Measurements from ENCODE around the gene ZNF724.
"Not testable (repeated sequence)": the region's sequence is repeated elsewhere in the genome, so short reads cannot be mapped to it uniquely, and the experiment has no call there.

ZNF724 gene

GRCh38 chr19:23249911-23250649 is at the start of gene ZNF724:
ZNF724 (minus strand) TSS chr19:23250394; CDS start chr19:23250242, 152 bp downstream.
- Mint-ChIP-seq H3K36me3 (peaks cover 8% of the 10 kb centered on the region), H3K27ac (peak within 1 kb of the TSS; percentile 79), H3K27me3 (no peaks in the 10 kb centered on the region), H3K4me3 (peak within 1 kb of the TSS; percentile 98), H3K9me3 (no peaks in the 10 kb centered on the region), H3K4me1 (peaks cover 6% of the 10 kb centered on the region)
- DNase-seq (ENCODE audit: low spot score in 2 of 2): peak; percentile 77 to 83
- peak; percentile 99 for ATAC-seq (ENCODE audit: low read depth)

DNA sequence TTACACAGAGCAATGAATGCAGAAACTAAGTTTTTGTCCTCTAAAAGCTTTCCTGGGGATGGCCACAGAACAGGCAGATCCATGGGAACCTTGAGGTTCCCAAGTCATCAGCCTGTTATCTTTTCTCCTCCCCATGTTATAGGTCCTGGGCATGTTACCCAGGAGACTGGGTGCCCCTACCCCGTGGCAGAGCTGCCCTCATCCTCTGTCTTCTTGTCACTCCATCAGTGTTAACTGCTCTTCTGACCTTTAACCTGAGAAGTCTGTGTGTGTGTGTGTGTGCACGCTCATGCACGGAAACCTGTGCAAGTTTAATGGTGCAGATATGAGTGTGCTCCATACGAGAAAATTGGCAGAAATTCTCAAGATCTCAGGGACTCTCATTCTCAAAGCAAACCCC is 43.9 kb upstream of the ZNF724 start:
- Mint-ChIP-seq H3K4me1 (no peaks in the 10 kb centered on the region), H3K36me3 (no peaks in the 10 kb centered on the region), H3K4me3 (no peak overlapping the region), H3K27me3 (no peaks in the 10 kb centered on the region), H3K27ac (no peak overlapping the region), H3K9me3 (peaks cover 2% of the 10 kb centered on the region)
- ATAC-seq (ENCODE audit: low read depth) (no peak), DNase-seq (ENCODE audit: low spot score in 2 of 2) (no peak)

DNA sequence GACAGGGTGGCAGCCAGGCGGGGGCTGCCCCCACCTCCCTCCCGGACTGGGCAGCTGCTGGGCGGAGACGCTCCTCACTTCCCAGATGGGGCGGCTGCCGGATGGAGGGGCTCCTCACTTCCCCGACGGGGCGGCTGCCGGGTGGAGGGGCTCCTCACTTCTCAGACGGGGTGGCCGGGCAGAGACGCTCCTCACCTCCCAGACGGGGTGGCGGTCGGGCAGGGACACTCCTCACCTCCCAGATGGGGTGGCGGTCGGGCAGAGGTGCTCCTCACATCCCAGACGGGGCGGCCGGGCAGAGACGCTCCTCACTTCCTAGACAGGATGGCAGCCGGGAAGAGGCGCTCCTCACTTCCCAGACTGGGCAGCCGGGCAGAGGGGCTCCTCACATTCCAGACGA is 39.8 kb upstream of the ZNF724 start:
- not testable (repeated sequence) for H3K4me3 Mint-ChIP-seq; ATAC-seq (ENCODE audit: low read depth); DNase-seq (ENCODE audit: low spot score in 2 of 2); H3K27me3 Mint-ChIP-seq; H3K4me1 Mint-ChIP-seq; H3K36me3 Mint-ChIP-seq; H3K27ac Mint-ChIP-seq
- peaks cover 11% of the 10 kb centered on the region for H3K9me3 Mint-ChIP-seq

- H3K36me3 Mint-ChIP-seq: peaks cover 2% of the 10 kb centered on the region
- H3K27me3 Mint-ChIP-seq: no peaks in the 10 kb centered on the region
- H3K27ac Mint-ChIP-seq: no peak overlapping the region
- DNase-seq (ENCODE audit: low spot score in 2 of 2) (no peak), ATAC-seq (ENCODE audit: low read depth) (no peak)
- H3K4me3 Mint-ChIP-seq: no peak overlapping the region
- H3K4me1 Mint-ChIP-seq: peaks cover 5% of the 10 kb centered on the region
- H3K9me3 Mint-ChIP-seq: peaks cover 9% of the 10 kb centered on the region
Observed at GRCh38 chr19:23287620-23288019, 37.4 kb upstream of the ZNF724 start.

- peaks cover 9% of the 10 kb centered on the region for H3K9me3 Mint-ChIP-seq
- DNase-seq (ENCODE audit: low spot score in 2 of 2) (peak in 1 of 2 donors; percentile 24), ATAC-seq (ENCODE audit: low read depth) (peak; percentile 62)
- no peak overlapping the region for H3K4me3 Mint-ChIP-seq
- H3K27me3 Mint-ChIP-seq: no peaks in the 10 kb centered on the region
- H3K36me3 Mint-ChIP-seq: peaks cover 2% of the 10 kb centered on the region
- H3K4me1 Mint-ChIP-seq: peaks cover 6% of the 10 kb centered on the region
- H3K27ac Mint-ChIP-seq: no peak overlapping the region
Observed at GRCh38 chr19:23286477-23286876, 36.3 kb upstream of the ZNF724 start.

- no peaks in the 10 kb centered on the region for H3K27me3 Mint-ChIP-seq
- peaks cover 2% of the 10 kb centered on the region for H3K36me3 Mint-ChIP-seq
- H3K4me3 Mint-ChIP-seq: no peak overlapping the region
- no peak for ATAC-seq (ENCODE audit: low read depth)
- H3K4me1 Mint-ChIP-seq: peaks cover 6% of the 10 kb centered on the region
- no peak for DNase-seq (ENCODE audit: low spot score in 2 of 2)
- H3K9me3 Mint-ChIP-seq: peaks cover 9% of the 10 kb centered on the region
- no peak overlapping the region for H3K27ac Mint-ChIP-seq
Observed at GRCh38 chr19:23285948-23286347, 35.8 kb upstream of the ZNF724 start.

DNA sequence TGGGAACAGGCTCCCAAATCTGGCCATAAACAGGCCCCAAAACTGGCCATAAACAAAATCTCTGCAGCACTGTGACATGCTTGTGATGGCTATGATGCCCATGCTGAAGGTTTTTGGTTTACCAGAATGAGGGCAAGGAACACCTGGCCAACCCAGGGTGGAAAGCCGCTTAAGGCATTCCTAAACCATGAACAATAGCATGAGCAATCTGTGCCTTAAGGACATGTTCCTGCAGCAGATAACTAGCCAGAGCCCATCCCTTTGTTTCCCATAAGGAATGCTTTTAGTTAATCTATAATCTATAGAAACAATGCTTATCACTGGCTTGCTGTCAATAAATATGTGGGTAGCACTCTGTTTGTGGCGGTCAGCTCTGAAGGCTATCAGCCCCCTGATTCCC is 35.1 kb upstream of the ZNF724 start:
- H3K4me3 Mint-ChIP-seq; H3K27ac Mint-ChIP-seq; H3K27me3 Mint-ChIP-seq; H3K36me3 Mint-ChIP-seq; H3K4me1 Mint-ChIP-seq; DNase-seq (ENCODE audit: low spot score in 2 of 2); H3K9me3 Mint-ChIP-seq; ATAC-seq (ENCODE audit: low read depth): not testable (repeated sequence)

- Mint-ChIP-seq H3K27me3 (no peaks in the 10 kb centered on the region), H3K27ac (no peak overlapping the region), H3K36me3 (peaks cover 2% of the 10 kb centered on the region), H3K9me3 (peaks cover 9% of the 10 kb centered on the region), H3K4me1 (peaks cover 6% of the 10 kb centered on the region), H3K4me3 (no peak overlapping the region)
- ATAC-seq (ENCODE audit: low read depth) (peak; percentile 89), DNase-seq (ENCODE audit: low spot score in 2 of 2) (peak; percentile 50 to 64)
Observed at GRCh38 chr19:23283925-23284324, 33.7 kb upstream of the ZNF724 start.

DNA sequence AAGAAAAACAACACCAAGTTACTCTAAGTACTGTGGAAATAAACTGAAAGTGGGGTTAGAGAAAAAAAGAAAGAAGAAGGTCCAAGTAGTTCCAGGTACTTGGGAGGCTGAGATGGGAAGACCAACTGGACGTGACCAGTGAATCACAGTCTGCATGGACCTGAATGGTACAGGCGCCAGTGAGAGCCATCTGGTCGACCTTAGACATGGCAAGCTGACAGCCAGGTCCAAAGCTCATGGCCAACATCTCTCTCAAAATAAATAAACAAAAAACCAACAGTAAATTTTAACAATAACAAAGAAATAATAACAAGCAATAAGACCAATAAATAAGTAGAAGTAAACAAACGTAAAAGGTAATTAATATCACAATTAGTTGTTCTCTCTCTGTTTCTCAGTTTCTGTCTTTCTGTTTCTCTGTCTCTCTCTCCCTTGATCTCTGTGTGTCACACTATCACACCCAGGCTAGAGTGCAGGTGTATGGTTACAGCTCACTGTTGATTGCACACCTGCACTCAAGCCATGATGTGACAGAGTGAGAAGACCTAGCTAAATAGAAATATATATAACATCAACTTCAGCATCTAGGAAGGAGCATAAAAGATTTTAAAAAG is 31.6 kb upstream of the ZNF724 start:
- DNase-seq (ENCODE audit: low spot score in 2 of 2) (no peak), ATAC-seq (ENCODE audit: low read depth) (no peak)
- Mint-ChIP-seq H3K36me3 (peaks cover 2% of the 10 kb centered on the region), H3K9me3 (peaks cover 6% of the 10 kb centered on the region), H3K27ac (no peak overlapping the region), H3K4me3 (no peak overlapping the region), H3K27me3 (no peaks in the 10 kb centered on the region), H3K4me1 (peaks cover 6% of the 10 kb centered on the region)

DNA sequence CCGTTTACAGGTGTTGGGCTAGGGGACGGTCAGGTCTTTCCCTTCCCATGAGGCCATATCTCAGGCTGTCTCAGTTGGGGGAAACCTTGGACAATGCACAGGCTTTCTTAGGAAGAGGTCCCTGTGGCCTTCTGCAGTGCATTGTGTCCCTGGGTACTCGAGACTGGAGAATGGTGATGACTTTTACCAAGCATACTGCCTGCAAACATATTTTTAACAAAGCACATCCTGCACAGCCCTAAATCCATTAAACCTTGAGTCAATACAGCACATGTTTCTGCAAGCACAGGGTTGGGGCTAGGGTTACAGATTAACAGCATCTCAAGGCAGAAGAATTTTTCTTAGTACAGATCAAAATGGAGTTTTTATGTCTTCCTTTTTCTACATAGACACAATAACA is 27.9 kb upstream of the ZNF724 start:
- not testable (repeated sequence) for H3K4me1 Mint-ChIP-seq; H3K27ac Mint-ChIP-seq; ATAC-seq (ENCODE audit: low read depth); H3K9me3 Mint-ChIP-seq; DNase-seq (ENCODE audit: low spot score in 2 of 2); H3K4me3 Mint-ChIP-seq; H3K27me3 Mint-ChIP-seq; H3K36me3 Mint-ChIP-seq

DNA sequence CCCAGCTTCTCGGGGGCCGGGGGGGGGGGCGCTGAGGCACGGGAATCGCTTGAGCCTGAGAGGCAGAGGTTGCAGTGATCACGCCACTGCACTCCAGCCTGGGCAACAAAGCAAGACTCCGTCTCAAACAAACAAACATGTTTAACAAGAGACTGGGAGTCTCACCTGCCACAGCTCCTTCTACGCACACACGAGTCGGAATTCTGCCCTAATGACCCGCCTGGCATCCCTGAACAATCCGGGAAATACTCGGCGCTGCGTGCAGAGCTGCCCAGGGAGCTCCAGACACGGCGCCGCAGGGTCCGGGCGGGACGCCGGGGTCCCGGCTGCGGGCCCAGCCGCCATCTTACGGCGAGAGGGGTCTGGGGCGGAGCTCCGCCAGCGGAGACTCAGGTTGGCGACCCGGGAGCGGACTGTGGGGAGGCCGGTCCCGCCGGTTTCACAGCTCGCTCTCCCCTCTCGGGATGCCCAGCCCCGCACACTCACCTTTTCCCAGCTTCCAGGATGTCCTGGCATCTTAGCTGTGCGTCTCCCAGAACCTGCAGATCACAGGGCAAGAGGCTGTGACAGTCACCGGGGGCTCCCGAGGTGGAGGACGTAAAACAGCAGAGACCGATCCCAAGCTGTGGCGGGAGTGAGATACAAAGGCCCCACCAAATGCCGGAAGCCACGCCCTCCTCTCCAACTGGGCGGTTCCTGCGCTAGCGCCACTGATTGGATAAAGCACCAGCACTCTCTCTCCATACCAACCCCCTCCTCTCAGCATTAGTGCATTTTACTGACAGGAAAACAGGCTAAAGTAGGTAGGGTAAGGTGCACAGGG is 23.6 kb upstream of the ZNF724 start:
- DNase-seq (ENCODE audit: low spot score in 2 of 2) (peak; percentile 82 to 87), ATAC-seq (ENCODE audit: low read depth) (peak; percentile 98)
- Mint-ChIP-seq H3K4me1 (peaks cover 11% of the 10 kb centered on the region), H3K27ac (peak overlapping the region; percentile 92), H3K36me3 (peaks cover 8% of the 10 kb centered on the region), H3K9me3 (no peaks in the 10 kb centered on the region), H3K4me3 (peak overlapping the region; percentile 99), H3K27me3 (no peaks in the 10 kb centered on the region)

DNA sequence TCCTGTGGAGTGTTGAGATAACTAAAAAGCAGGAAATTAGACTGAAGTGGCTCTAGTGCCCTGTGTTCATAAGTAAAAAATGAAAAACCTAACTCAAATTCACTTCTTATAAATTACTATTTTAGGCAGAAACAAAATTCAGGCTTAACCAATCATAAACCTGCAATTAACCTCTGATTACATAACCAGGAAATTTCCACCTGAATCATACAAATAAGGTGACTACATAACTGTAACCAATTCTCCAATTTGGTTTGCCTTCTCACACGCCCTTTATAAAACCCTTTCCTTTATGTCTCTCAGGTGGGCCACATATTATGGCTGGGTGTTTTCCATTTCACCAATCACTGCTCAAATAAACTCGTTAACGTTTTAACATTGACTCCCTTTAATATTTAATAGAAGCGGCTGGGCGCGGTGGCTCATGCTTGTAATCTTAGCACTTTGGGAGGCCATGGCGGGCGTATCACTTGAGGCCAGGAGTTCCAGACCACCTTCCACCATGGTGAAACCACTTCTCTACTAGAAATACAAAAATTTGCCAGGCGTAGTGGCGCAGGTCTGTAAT is 22.9 kb upstream of the ZNF724 start:
- no peak for DNase-seq (ENCODE audit: low spot score in 2 of 2)
- Mint-ChIP-seq H3K4me3 (peak overlapping the region; percentile 99), H3K27me3 (no peaks in the 10 kb centered on the region), H3K36me3 (peaks cover 8% of the 10 kb centered on the region), H3K9me3 (no peaks in the 10 kb centered on the region), H3K4me1 (peaks cover 11% of the 10 kb centered on the region), H3K27ac (peak overlapping the region; percentile 92)
- no peak for ATAC-seq (ENCODE audit: low read depth)

GRCh38 chr19:23263870-23264590 is 13.8 kb upstream of the ZNF724 start:
- ATAC-seq (ENCODE audit: low read depth): no peak
- Mint-ChIP-seq H3K4me3 (no peak overlapping the region), H3K27me3 (no peaks in the 10 kb centered on the region), H3K36me3 (peaks cover 24% of the 10 kb centered on the region), H3K27ac (no peak overlapping the region), H3K9me3 (no peaks in the 10 kb centered on the region), H3K4me1 (peaks cover 3% of the 10 kb centered on the region)
- no peak for DNase-seq (ENCODE audit: low spot score in 2 of 2)
